GM12864 (cell line): ENCODE measurements around the gene HSP90AA1.
"Not testable (repeated sequence)": the region's sequence is repeated elsewhere in the genome, so short reads cannot be mapped to it uniquely, and the experiment has no call there.

ENCODE experiments used
- DNase-seq: peaks from one replicate; pipeline ENCODE4 v3.0.0-alpha.2; 2011; ENCODE audit warnings: low read depth
- H3K4me3 ChIP-seq: 2 replicates; pipeline ENCODE4 v1.5.1; 2011; ENCODE audit warnings: mild to moderate bottlenecking, low read depth, low read length, control low read depth
- TF ChIP-seq, protein P1 (sequence below): IDR thresholded peaks from 2 replicates; pipeline ENCODE4 v1.5.1; 2011; ENCODE audit warnings: low read depth, mild to moderate bottlenecking, moderate library complexity, low read length, control low read depth, inconsistent platforms; ENCODE audit errors: missing control alignments

Gene HSP90AA1

DNA sequence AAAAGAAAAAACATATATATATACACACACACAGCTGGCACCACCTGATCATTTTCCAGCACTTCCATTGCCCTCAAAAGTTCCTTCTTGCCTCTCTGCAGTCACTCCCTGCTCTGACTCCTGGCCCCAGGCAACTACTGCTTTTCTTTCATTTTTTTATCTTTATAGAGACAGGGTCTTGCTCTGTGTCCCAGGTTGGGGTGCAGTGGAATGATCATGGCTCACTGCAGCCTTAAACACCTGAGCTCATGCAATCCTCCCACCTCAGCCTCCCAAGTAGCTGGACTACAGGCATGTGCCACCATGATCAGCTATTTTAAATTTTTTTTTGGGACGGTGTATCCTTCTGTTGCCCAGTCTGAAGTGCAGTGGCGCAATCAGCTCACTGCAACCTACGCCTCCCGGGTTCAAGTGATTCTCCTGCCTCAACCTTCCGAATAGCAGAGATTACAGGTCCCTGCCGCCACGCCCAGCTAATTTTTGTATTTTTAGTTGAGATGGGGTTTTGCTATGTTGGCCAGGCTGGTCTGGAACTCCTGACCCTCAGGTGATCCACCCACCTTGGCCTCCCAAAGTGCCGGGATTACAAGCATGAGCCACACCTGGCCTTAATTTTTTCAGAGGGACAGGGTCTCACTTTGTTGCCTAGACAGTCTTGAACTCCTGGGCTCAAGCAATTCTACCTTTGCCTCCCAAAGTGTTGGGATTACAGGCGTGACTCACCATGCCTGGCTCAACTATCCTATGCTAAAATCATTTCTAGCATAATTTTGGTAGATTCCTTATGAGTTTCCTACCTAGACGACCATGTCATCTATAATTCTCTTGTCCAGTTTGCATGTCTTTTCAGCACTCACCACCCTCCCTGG lies 7.8 kb downstream of the HSP90AA1 start:
- DNase-seq: no peak
- H3K4me3 ChIP-seq: no peak overlapping the region
- TF ChIP-seq, protein P1, sequence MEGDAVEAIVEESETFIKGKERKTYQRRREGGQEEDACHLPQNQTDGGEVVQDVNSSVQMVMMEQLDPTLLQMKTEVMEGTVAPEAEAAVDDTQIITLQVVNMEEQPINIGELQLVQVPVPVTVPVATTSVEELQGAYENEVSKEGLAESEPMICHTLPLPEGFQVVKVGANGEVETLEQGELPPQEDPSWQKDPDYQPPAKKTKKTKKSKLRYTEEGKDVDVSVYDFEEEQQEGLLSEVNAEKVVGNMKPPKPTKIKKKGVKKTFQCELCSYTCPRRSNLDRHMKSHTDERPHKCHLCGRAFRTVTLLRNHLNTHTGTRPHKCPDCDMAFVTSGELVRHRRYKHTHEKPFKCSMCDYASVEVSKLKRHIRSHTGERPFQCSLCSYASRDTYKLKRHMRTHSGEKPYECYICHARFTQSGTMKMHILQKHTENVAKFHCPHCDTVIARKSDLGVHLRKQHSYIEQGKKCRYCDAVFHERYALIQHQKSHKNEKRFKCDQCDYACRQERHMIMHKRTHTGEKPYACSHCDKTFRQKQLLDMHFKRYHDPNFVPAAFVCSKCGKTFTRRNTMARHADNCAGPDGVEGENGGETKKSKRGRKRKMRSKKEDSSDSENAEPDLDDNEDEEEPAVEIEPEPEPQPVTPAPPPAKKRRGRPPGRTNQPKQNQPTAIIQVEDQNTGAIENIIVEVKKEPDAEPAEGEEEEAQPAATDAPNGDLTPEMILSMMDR: no peak

DNA sequence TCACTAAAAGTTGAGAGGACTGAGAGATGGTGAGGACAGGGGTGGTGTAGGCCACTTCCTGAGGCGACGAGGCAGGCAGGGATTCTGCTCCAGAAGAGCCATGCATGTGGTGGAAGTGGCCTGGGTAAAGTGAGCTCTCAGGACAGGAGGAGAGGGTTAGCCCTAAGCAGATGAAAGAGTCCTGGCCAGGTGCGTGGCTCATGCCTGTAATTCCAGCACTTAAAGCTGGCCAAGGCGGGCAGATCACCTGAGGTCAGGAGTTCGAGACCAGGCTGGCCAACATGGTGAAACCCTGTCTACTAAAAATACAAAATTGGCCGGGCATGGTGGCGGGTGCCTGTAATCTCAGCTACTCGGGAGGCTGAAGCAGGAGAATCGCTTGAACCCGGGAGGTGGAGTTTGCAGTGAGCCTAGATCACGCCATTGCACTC lies 8.5 kb downstream of the HSP90AA1 start:
- DNase-seq, H3K4me3 ChIP-seq: not testable (repeated sequence)

DNA sequence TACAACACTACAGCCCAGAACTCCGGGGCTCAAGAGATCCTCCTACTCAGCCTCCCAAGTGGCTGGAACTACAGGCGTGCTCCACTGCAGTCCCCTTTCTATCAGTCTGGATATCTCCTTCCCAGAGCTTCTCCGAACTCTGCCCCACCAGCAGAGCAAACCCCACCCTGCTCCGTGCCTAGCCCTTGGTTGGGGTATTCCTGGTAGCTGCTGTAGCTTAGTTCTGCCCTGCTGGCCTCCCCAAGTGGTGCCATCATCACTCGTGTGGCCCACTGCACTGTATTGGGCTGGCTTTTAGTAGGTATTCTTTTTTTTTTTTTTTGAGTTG lies 9.5 kb downstream of the HSP90AA1 start:
- TF ChIP-seq, protein P1: no peak
- no peak for DNase-seq
- no peak overlapping the region for H3K4me3 ChIP-seq

DNA sequence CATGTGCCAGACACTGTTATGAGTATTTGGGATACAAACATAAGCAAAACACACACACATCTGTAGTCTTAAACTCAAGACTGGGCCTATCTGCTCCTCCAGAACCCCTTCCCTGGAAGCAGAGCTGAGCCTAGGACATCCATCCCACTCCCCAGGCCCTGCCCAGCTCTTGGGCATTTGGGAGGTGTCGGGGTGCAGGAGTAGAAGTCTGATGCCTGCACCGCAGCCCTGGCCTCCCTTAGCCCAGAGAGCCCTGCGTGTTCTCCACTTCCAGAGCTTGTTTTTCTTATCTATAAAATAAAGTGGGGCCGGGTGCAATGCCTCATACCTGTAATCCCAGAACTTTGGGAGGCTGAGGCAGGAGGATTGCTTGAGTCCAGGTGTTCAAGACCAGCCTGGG lies 11.7 kb downstream of the HSP90AA1 start:
- TF ChIP-seq, protein P1: no peak
- no peak for DNase-seq
- H3K4me3 ChIP-seq: no peak overlapping the region

DNA sequence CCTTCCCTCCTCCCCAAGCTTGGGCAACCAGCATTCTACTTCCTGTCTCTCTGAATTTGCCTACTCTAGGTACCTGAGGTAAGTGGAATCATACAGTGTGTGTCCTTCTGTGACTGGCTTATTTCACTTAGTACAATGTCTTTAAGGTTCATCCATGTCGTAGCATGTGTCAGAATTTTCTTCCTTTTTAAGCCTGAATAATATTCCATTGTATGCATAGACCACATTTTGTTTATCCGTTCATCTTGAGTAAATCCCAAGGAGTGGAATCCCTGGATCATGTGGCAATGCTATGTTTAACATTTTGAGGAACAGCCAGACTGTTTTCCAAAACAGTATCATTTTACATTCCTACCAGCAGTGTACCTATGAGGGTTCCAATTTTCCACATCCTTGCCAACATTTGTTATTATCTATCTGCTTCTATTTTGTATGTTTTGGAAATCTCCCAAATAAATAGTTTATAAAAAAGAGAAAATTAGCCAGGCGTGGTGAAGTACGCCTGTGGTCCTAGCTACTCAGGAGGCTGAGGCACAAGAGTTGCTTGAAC lies 12.4 kb downstream of the HSP90AA1 start:
- no peak overlapping the region for H3K4me3 ChIP-seq
- no peak for DNase-seq
- TF ChIP-seq, protein P1: no peak

DNA sequence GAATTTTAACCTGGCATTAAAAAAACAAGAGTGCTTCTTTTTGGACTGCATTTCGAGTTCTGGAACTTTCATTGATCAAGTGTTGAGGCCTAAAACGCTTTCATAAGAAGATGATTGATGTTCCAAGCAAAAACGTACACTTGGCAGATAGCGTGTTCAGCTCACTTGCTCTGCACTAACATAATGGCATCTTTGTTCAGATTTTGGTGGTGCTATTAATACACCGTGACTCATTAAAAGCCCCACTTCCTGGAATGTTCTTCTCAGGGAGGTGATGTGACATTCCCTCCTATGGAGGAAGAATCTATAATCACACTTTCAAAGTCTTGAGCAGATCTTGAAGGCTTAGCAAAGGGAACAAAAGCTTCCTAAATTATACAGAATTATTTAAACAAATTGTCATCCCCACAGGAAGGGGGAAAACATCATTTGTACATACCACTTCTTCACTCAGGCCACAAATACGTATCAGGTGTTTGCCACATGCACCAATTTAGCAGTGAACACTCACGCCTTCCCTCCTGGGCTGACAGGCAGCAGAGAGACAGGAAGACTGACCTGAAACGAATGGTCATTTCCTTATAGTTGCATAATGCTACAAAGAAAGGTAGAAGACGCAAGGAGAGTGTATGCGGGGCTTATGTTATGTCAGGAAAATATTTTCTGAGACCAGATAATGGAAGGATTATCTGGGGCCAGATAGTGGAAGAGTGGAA lies 15.4 kb downstream of the HSP90AA1 start:
- no peak overlapping the region for H3K4me3 ChIP-seq
- TF ChIP-seq, protein P1: no peak
- no peak for DNase-seq

DNA sequence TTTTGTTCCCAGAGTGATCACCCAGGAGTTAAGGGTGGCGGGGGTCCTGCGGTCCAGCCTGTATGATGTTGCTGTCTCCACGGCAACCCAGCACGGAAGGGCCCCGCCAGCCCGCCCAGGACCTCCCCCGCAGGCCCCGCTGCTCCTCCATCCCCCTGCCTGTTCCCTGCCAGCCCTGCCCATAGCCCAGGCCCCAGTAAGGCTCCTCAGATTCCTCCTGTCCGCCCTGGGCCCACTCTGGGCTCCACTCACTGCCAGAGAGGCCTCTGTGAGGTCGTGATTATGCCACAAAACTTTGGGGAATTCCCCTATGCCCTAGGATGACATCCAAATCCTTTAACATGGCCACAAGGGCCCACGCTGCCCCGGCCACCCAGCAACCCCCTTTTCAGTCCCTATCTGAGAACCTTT lies 20.8 kb downstream of the HSP90AA1 start:
- TF ChIP-seq, protein P1: no peak
- H3K4me3 ChIP-seq: no peak overlapping the region
- DNase-seq: no peak

DNA sequence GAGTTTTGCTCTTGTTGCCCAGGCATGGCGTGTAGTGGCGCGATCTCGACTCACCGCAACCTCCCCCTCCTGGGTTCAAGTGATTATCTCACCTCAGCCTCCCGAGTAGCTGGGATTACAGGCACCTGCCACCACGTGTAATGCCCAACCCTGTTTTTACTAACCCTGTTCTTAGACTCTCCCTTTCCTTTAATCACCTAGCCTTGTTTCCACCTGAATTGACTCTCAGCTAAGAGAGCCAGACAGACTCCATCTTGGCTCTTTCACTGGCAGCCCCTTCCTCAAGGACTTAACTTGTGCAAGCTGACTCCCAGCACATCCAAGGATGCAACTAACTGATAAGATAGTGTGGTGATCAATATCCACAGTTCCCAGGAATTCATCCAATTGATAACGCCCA lies 22.3 kb downstream of the HSP90AA1 start:
- DNase-seq, H3K4me3 ChIP-seq: not testable (repeated sequence)
